CD4-positive, alpha-beta T cell treated with Interleukin-6 for 4 hours (primary cell): Measurements from ENCODE around the gene EFCAB12.
"Not testable (repeated sequence)": the region's sequence is repeated elsewhere in the genome, so short reads cannot be mapped to it uniquely, and the experiment has no call there.

Experiments
- DNase-seq: peaks from one replicate; pipeline ENCODE4 v3.0.0-alpha.2; 2020; ENCODE audit warnings: mixed read lengths

EFCAB12 gene

GRCh38 chr3:129364811-129365210 is 63.6 kb downstream of the EFCAB12 start:
- not testable (repeated sequence) for DNase-seq

GRCh38 chr3:129363356-129363755 is 65.1 kb downstream of the EFCAB12 start:
- not testable (repeated sequence) for DNase-seq

DNA sequence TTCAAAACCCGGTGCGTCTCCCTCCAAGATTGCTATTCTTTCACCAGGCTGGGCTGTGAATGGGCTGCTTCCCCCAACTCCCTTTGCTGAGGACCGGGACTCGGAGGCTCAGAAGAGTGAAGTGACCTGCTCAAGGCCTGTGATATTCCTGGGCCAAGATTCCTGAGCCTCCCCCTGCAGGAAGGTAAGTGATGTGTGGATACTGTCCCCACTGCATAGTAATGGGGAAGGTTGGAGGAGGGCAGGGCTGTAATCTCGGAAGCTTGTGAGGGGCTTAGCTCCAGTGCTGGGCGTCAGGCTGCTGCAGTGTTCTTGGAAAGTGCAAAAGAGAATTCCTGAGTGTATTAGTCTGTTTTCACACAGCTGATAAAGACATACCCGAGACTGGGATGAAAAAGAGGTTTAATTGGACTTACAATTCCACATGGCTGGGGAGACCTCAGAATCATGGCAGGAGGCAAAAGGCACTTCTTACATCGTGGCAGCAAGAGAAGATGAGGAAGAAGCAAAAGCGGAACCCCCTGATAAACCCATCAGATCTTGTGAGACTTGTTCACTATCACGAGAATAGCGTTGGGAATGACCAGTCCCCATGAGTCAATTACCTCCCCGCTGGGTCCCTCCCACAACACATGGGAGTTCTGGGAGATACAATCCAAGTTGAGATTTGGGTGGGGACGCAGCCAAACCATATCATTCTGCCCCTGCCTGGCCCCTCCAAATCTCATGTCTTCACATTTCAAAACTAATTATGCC is 67.6 kb downstream of the EFCAB12 start:
- no peak for DNase-seq

DNA sequence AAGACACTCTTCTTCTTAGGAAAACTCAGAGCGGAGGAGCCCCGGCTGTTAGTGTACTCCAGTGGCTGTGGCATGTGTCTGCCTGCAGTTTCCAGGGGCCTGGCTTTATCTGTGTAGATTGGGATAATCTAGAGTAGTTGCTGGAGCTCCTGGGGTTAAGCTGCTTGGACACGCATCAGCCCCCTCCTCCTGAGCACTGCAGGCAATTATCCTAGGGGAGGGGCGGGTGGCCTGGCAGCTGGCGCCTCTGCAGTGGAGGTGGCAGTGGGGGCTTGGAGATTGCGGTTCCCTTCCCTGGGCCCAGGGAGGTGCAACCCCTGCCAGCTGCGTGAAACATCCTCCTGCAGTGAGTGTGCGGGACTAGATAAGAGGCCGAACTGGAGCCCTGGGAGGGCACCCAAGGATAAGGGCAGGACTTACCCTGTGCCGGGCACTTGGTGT is 68.2 kb downstream of the EFCAB12 start:
- no peak for DNase-seq

DNA sequence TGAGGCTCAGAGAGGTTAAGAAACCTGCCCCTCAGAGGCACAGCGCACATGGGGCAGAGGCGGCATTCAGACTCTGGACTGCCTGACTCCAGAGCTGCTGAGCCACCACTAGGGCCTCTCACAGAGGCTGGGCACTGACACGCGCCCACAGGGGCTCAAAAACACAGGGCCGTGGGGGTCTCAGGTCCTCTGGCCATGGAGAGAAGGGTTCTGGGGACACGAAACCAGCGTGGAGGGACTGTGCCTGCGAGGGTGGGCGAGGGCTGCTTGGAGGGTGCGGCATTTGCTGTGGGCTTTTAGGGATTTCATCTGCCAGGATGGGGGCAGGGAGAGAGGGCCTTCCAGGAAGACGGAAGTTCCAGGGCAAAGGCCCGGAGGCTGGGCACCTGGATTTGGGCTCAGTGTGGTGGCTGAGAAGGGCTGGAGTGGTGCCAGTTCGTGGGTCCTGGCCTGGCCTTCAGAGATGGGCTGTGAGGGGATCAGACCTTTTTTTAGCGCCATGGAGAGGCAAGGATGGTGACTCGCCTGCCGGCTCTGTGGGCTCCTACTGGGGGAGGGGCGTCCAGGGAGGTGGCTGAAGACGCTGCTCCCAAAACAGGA is 69.6 kb downstream of the EFCAB12 start:
- no peak for DNase-seq

- no peak for DNase-seq
Observed at GRCh38 chr3:129358177-129358771, 70.2 kb downstream of the EFCAB12 start.

GRCh38 chr3:129357616-129358015 is 70.8 kb downstream of the EFCAB12 start:
- DNase-seq = no peak

GRCh38 chr3:129356756-129357425 is 71.5 kb downstream of the EFCAB12 start:
- DNase-seq = no peak

DNA sequence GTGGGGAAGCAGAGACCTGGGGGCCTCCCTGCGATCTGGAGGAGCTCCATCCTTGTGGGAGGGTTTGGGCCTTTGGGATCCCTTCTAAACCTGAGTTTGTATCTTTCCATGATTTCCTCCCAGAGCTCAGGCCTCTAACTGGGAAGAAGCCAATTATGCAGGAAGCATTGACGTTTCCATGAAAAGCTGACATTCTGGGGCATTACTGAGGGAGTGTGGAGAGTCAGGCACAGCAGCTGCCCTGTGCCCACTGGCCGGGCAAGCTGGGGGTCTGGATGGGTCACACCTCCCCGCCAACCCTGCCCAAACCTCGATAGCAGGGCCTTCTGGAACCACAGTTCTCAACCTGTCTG is 74.9 kb downstream of the EFCAB12 start:
- no peak for DNase-seq

DNA sequence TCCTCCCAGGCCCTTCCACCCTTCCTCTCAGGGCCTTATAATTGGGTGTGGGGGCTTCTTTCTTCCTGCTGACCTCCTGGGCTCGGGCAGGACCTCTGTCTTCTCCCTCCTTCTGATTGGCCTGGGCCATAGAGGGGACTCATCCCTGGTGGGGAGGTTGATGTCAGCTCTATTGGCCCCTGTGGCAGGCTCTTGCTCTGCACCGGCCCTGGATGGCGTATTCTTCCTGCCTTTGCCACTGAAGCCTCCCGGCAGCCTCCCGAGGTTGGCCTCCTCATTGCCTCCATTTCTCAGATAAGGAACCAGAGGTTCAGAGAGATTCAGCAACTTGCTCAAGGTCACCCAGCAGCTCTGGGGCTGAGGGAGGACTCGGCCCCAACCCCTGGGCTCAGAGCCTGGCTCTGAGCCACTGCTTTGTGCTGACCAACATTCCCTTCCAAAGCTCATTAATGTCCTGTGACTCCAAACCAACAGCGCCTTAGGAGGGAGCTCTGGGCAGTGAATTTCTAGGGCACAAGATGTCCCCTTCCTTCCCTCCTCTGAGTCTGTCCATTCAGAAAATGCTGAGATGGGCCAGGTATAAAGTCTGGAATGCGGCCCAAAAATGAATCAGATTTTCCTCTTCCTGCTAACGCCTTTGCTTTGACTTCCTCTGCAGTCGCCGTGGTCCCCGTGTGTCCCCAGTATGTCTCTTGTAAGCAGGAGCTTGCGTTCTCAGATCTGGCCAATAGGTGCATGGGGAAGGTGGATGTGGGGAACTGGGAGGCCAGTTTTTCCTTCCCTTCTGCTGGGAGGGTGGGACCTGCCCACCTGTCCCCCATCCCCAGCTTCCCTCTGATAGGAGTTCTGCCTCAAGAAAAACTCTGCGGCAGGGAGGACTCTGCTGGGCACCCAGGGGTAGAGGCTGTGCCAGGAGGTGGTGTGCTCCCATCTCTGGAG is 75.5 kb downstream of the EFCAB12 start:
- DNase-seq = no peak

DNA sequence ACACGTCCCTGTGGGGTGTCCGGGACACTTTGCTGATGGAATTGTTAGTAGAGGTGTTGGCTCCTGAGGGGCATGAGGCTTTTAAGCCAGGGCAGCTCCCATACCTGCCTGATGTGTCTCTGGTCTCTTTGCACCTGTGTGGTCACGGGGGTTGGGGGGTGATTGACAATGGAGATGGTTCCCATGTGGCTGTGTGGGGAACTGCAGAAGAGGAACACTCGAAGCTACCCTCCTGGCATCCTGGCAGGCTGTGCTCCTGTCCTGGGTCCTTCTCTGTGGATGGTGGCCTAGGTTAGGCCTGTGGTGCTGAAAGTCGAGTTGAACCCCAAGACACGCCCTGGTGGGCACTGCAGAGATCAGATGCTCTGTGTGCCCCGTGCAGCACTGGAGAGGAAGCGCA is 76.4 kb downstream of the EFCAB12 start:
- DNase-seq = no peak
